ENCODE measurements around the gene DEPDC5. TPM values are rescaled to one million over a fixed set of nuclear protein-coding genes. Genes with fewer than 3 reads are reported as not detected.

Gene DEPDC5
- total and polyA plus RNA-seq, 2 of the 8 experiments (the other 6 are each of a cell fraction or from before 2014, with no cell fraction given), result 18.3 to 26.5 TPM

- no peak for TF ChIP-seq KDM1A (IDR thresholded peaks at IDR 0.05; ENCODE audit: borderline replicate concordance, low read length)
- TF ChIP-seq ZNF274 (IDR thresholded peaks at IDR 0.05; ENCODE audit: borderline replicate concordance, extremely low read depth, low read length), result no peak
- TF ChIP-seq TCF12 (IDR thresholded peaks at IDR 0.05; ENCODE audit: low read depth, low read length), result no peak
- TF ChIP-seq CTCF (IDR thresholded peaks at IDR 0.05; ENCODE audit: control extremely low read depth in 1 of 3, insufficient read depth in 1 of 3, low read depth in 1 of 3, low read length in 3 of 3), result no peak
- no peak for TF ChIP-seq CBX5 (IDR thresholded peaks at IDR 0.05; ENCODE audit: low read depth, low read length)
Observed at GRCh38 chr22:31921106-31921505, 167.3 kb downstream of the DEPDC5 start (continued).
